GM20431 (cell line): ENCODE data around the gene ANKRD50.

Source experiments
- in situ Hi-C: fragments of 300-500 bp; cut with MseI, MboI; formaldehyde crosslinking; loops from one replicate; pipeline ENCODE4 v1.15.0; 2020; ENCODE audit warnings: low sequenced_read_pairs; ENCODE audit not compliant: unreplicated experiment

ANKRD50 gene

DNA sequence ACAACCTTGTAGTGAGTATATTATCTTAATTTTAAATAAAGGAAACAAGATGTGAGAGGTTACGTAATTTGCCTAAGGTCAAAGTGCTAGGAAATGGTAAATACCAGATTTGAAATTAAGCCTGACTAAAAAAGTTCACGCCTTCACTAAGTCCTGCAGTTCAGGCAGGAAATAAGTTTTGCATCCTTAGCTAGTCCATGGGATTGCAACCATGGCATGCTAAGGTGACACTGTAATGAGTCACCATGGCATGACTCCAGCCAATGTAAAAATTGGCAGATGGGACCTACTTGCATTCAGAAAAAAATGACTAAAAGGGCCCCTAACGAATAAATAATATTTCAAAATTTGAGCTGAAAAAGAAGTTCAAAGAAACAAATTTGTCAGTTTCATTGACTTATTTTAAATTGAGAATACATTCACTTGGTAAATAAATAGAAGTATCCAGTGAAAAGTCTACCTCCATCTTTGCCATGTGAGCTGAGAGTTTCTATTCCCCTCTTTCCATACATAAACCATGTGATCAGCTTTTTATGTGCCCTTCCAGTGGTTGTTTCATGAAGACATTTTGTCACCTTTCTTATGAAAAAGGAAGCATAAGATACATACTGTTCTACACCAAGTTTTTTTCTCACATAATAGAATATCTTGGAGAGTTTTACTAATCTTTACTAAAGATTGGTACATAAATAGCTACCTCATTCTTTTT, 72.4 kb downstream of the ANKRD50 start:
- in situ Hi-C loops, result no loop called here

GRCh38 chr4:124637321-124637720, 75.2 kb downstream of the ANKRD50 start:
- in situ Hi-C loops, result no loop called here

GRCh38 chr4:124636788-124637187, 75.7 kb downstream of the ANKRD50 start:
- in situ Hi-C loops, result no loop called here

DNA sequence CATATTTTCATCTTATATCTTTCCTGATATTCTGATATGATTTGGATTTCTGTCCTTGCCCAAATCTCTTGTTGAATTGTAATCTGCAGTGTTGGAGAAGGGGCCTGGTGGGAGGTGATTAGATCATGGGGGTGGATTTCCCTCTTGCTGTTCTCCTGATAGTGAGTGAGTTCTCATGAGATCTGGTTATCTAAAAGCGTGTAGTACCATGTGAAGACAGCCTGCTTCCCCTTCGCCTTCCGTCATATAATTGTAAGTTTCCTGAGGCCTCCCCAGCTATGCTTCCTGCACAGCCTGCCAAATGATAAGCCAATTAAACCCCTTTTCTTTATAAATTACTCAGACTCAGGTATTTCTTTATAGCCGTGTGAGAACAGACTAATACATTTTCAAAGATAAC, 77.2 kb downstream of the ANKRD50 start:
- in situ Hi-C loops, result no loop called here

DNA sequence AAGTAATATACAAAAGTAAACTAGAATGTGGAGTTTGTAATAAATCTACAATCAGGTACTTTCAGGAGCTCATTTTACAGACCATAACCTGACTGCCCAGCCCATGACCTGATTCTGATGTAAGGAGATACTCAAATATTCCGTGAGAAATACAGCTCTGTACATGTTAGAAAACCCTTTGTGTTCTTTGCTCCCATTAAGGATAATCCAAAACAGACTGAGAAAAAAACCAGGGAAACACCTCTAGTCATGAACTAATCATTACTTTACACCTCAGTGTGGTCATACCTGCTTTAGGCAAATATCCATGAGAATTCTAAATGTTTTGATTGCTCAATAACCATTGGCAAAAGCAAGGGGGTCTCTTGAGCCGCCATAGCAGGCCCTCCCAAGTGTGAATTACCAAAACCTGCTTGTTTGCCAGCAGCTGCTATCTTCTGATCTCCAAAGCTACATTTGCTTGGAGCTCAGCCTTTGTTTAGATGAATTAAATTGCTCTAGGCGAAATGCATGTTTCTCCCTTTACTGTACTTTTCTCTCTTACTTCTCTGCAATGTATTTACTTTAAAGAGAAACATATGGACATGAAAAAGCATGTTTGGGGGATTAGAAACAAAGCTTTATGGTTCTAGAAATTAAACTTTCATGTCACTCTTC, 79.1 kb downstream of the ANKRD50 start:
- in situ Hi-C loops, result no loop called here

DNA sequence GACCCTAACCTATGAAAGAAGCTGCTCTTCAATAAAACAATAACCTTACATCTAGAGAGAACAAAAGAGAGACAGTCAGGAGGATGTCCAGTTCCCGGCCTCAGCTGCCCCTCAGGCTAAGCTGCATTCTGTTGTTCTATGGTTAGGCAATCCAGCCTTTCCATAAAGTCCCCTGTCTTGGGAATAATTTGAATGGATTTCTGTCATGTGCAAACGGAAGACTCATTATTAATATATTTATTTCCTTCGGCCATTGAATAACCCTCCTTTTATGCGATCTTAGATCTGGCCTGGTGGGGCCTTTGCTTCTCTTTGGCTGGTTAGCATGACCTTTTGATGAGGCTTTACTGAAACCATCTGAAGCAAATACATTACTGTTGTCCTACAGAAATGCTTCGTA, 80.1 kb downstream of the ANKRD50 start:
- in situ Hi-C loops, result no loop called here

DNA sequence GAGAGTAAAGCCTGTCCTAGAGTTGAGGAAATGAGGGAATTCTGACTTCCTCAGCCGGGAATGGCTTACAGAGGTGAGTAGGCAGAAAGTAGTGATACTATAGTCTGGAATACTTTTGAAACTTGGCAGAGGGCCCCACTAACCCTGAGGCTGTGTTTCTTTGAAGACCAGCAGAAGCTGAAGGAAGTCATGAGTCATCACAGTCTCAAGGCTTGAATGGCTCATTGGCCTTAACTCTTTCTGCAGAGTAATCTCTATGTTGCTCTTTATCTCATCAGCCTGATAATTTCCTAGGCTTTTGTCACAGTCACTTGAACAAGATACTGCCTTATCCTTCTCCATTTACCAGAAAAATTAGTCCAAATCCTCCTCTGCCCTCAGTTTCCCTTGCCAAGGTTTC, 80.8 kb downstream of the ANKRD50 start:
- in situ Hi-C loops, result no loop called here

- in situ Hi-C loops, result no loop called here
These were observed 82.9 kb downstream of the ANKRD50 start for GRCh38 chr4:124629681-124630080.
